Measurements from ENCODE around the gene WDR5. TPM values are rescaled to one million over a fixed set of nuclear protein-coding genes. Genes with fewer than 3 reads are reported as not detected.
A peak's percentile ranks its signal among the peaks of the same experiment; 100 is the strongest.

Gene WDR5
- total RNA-seq, 1 donor from 2014 or later = 24.9 TPM

DNA sequence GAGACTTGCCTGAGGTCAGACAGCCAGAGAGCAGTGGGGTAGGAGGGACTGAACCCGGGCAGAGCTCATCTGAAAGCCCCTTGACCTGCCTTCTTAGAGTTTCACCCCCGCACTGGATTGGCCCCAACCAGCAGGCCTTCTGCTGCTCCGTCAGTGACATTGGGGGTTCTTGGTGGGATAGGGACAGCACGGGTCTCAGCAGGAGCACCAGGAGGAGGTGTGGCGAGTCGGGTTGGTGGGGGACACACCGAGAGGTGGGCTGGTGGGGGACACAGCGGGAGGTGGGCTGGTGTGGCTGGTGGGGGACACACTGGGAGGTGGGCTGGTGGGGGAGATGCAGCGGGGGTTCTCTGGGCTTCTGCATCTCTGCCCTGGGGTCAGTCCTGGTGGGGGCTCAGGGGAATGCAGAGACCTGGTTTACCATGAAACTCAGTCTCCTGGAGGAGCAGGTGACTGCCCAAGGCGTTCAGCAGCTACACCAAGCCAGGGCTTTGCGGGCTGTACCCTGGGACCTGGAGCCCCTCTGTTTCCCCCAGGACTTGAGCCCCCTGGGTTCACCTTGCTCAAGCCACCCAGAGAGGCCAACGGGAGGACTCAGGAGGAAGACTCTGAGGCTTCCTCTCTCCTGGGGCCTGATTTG, 56.5 kb downstream of the WDR5 start:
- ATAC-seq = no peak
- peak; percentile 53 for DNase-seq (ENCODE audit: low spot score)
- intact Hi-C loops (cut with DNase I) = no loop called here

- DNase-seq (ENCODE audit: low spot score) (peak; percentile 39), ATAC-seq (no peak)
- intact Hi-C loops (cut with DNase I) = no loop called here
Measured at GRCh38 chr9:134192951-134193731, 57.3 kb downstream of the WDR5 start.

GRCh38 chr9:134193912-134194535, 58.1 kb downstream of the WDR5 start:
- DNase-seq (ENCODE audit: low spot score) (peak; percentile 19), ATAC-seq (no peak)
- intact Hi-C loops (cut with DNase I) = no loop called here

DNA sequence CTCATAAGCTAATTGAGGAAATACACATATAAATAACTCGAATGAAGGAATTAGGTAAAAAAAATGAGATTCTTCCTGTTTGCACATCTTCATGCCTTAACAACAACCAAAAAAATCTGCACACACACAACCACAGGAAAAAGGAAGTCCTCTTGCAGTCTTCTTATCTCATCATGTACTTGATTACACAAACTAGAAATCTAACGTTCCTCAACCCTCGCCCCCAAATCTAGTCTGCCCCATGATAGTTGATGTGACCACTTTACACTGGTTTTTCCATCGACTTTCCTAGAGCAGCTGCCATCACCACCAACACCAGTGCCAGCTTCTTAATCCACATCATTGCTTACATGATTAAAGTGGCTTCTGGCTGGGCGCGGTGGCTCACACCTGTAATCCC, 59.7 kb downstream of the WDR5 start:
- DNase-seq (ENCODE audit: low spot score) (peak; percentile 17), ATAC-seq (no peak)
- intact Hi-C loops (cut with DNase I) = no loop called here

GRCh38 chr9:134196911-134197310, 61.0 kb downstream of the WDR5 start:
- intact Hi-C loops (cut with DNase I) = no loop called here
- peak; percentile 26 for DNase-seq (ENCODE audit: low spot score)
- ATAC-seq = no peak

DNA sequence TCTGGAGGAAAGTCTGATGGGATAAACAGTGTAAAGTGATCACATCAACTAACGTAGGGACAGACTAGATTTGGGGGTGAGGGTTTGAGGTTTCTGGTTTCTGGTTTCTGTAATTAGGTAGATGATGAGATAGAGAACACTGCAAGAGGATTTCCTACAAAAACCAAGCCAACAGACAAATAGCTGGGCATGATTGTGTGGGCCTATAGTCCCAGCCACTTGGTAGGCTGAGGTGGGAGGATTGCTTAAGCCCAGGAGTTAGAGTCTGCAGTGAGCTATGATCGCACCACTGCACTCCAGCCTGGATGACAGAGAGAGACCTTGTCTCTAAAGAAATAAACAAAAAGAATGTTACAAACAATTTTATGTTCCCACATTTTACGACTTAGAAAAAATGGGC, 62.9 kb downstream of the WDR5 start:
- no peak for ATAC-seq
- DNase-seq (ENCODE audit: low spot score) = no peak
- intact Hi-C loops (cut with DNase I) = no loop called here

- DNase-seq (ENCODE audit: low spot score) (no peak), ATAC-seq (no peak)
- intact Hi-C loops (cut with DNase I) = no loop called here
Measured at GRCh38 chr9:134200730-134201129, 64.8 kb downstream of the WDR5 start.

- DNase-seq (ENCODE audit: low spot score) (no peak), ATAC-seq (no peak)
- intact Hi-C loops (cut with DNase I) = no loop called here
Measured at GRCh38 chr9:134203224-134203623, 67.3 kb downstream of the WDR5 start.

DNA sequence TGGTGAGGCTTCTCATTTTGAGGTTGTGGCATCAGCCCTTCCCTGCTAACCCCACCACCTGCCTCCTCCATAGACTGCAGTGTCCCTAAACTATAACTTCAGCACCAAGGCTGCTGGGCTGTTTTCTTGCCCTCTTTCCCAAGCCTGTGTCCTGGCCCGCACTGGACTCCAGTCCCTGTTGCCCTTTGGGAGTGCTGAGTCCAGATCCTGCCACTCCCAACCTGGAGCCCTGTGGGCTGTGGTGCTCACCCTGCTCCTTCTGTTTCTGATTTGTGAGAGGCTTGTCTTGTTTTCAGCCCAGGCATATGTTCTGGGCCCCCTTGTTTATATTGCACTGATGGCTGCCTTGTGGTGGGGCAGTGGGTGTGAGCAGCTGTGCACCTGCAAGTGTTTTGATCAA, 68.2 kb downstream of the WDR5 start:
- intact Hi-C loops (cut with DNase I) = no loop called here
- DNase-seq (ENCODE audit: low spot score) (peak; percentile 21), ATAC-seq (no peak)

GRCh38 chr9:134204991-134205578, 69.2 kb downstream of the WDR5 start:
- peak; percentile 31 for ATAC-seq
- peak; percentile 67 for DNase-seq (ENCODE audit: low spot score)
- intact Hi-C loops (cut with DNase I) = no loop called here

DNA sequence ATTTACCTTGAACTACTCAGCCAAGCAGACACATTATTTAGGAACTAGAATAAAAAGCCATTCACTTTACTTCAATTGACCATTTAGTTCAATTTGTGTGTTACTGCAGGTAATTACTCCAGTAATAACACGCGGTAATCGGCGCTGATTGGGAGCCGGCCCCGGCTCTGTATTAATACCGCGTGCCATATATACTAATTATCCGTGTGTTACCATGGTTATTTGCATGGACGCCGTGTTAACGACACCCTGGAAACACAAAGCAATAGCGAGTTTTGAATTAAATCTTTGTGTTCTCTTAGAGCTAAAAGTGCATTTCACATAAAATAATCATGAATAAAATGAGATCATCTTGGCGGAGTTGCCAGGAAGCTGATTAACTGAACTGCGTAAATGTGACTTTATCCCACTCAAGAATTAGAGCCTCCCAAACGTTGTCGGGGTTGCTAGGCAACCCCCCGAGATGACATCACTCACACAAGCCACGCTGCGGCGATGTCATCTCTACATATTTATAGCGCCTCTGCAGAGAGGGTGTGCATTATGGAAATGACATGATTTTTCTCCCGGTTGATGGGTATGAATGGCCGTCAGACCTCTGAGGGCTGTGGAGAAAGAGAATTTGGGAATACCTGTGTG, 69.9 kb downstream of the WDR5 start:
- intact Hi-C loops (cut with DNase I) = no loop called here
- ATAC-seq = peak; percentile 81
- peak; percentile 84 for DNase-seq (ENCODE audit: low spot score)

GRCh38 chr9:134206311-134207300, 70.7 kb downstream of the WDR5 start:
- intact Hi-C loops (cut with DNase I) = no loop called here
- ATAC-seq = no peak
- DNase-seq (ENCODE audit: low spot score) = peak; percentile 53

DNA sequence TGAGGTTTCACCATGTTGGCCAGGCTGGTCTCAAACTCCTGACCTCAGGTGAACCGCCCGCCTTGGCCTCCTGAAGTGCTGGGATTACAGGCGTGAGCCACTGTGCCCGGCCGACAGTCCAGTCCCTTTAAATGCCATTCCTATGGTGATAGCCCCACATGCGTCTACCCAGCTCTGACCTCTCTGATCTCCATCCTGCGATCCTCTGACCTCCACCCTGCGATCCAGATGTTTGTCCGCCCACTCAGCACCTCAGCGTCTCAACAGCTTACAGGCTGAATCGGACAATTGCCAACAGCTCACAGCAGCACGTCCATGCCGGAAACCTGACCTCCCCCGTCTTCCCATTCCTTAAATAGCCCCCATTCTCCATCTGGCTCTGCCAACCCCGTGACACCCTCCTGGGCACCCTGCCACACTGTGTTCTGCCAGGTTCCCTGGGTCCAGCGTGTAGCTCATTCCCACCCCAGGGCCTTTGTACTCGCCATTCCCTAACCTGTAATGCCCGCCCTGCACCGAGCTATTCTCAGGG, 72.5 kb downstream of the WDR5 start:
- peak; percentile 71 for DNase-seq (ENCODE audit: low spot score)

DNA sequence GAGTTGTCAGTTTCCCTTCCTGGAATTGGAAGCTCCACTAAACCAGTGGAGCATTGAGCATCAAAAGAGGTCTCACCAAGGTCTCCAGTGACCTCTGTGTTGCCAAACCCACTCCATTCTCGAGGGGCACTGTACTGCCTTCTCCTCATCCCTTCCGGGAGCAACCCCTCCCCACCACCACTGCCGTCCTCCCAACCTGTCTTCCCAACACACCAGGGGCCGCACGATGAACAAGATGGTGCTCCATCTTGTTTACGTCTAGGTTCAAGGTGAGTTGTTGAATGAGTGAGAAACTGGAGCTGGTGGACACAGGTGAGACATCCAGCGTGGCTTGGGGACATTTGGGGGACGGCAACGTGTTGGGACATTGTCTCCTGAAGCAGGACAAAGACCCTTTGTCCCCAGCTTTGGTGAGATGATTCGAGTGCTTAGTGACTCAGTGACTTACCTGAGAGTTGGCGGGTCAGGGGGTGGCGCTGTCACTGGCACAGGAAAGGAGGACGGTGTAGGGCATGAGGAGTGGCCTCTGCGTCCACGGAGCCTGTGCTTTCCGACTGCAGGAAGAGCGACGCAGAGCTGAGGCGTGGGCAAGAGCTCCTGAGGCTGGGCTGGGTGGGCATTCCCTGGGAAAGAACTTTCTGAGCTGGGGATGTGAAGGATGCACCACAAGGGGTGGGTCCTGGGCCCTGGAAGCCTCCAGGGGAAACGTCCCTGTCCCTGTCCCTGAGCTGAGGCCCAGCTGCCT, 73.3 kb downstream of the WDR5 start:
- intact Hi-C loops (cut with DNase I) = no loop called here
- peak; percentile 45 for DNase-seq (ENCODE audit: low spot score)
- ATAC-seq = no peak

More for the DNA sequence above, 72.5 kb downstream of the WDR5 start:
- no peak for ATAC-seq
- intact Hi-C loops (cut with DNase I) = no loop called here
